Astrocyte (in vitro differentiated cells and primary cell): ENCODE measurements around the gene ANKRD39. TPM values are rescaled to one million over a fixed set of nuclear protein-coding genes. Genes with fewer than 3 reads are reported as not detected.

Experiments used
- DNase-seq: peaks from one replicate; pipeline ENCODE4 v3.0.0-alpha.2; 2010; ENCODE audit warnings: low read depth
- FAIRE-seq: peaks from 2 replicates; lab custom pipeline; 2011; peaks lifted over from hg19 to GRCh38; lab: Jason Lieb, UNC
- H2AFZ ChIP-seq: 2 replicates; pipeline ENCODE4 v1.6.0; 2012; ENCODE audit warnings: low read depth, low read length, inconsistent platforms
- H3K27ac ChIP-seq: 2 replicates; pipeline ENCODE4 v1.5.1; 2011; ENCODE audit warnings: low read depth, low read length, inconsistent platforms
- H3K27me3 ChIP-seq: 2 replicates; pipeline ENCODE4 v1.6.0; 2011; ENCODE audit warnings: low read length, inconsistent platforms; ENCODE audit not compliant: insufficient read depth
- H3K36me3 ChIP-seq: 2 replicates; pipeline ENCODE4 v1.5.1; 2011; ENCODE audit warnings: low read length, inconsistent platforms; ENCODE audit not compliant: insufficient read depth
- H3K4me1 ChIP-seq: 2 replicates; pipeline ENCODE4 v1.5.1; 2011; ENCODE audit warnings: low read length, inconsistent platforms; ENCODE audit not compliant: insufficient read depth
- H3K4me2 ChIP-seq: 2 replicates; pipeline ENCODE4 v1.6.0; 2012; ENCODE audit warnings: low read length, inconsistent platforms
- H3K4me3 ChIP-seq: 2 replicates; pipeline ENCODE4 v1.5.1; 2011; ENCODE audit warnings: low read depth, mild to moderate bottlenecking, low read length, inconsistent platforms; ENCODE audit not compliant: insufficient read depth
- H3K79me2 ChIP-seq: 2 replicates; pipeline ENCODE4 v1.6.0; 2012; ENCODE audit warnings: mild to moderate bottlenecking, low read length, inconsistent platforms; ENCODE audit not compliant: insufficient read depth
- H3K9ac ChIP-seq: 2 replicates; pipeline ENCODE4 v1.6.0; 2012; ENCODE audit warnings: mild to moderate bottlenecking, low read length, inconsistent platforms
- H3K9me3 ChIP-seq: 2 replicates; pipeline ENCODE4 v1.5.1; 2012; ENCODE audit warnings: low read depth, mild to moderate bottlenecking, low read length, inconsistent platforms; ENCODE audit not compliant: insufficient read depth
- H4K20me1 ChIP-seq: 2 replicates; pipeline ENCODE4 v1.6.0; 2012; ENCODE audit warnings: low read length, inconsistent platforms; ENCODE audit not compliant: insufficient read depth
- H3K27ac Mint-ChIP-seq: one replicate; pipeline ENCODE4 v1.8.0; 2021; ENCODE audit warnings: mild to moderate bottlenecking, mixed read lengths; ENCODE audit not compliant: unreplicated experiment
- H3K27me3 Mint-ChIP-seq: one replicate; pipeline ENCODE4 v1.8.0; 2021; ENCODE audit warnings: low read depth, mixed read lengths; ENCODE audit not compliant: unreplicated experiment
- H3K36me3 Mint-ChIP-seq: one replicate; pipeline ENCODE4 v1.8.0; 2021; ENCODE audit warnings: low read depth, mixed read lengths; ENCODE audit not compliant: unreplicated experiment
- H3K4me1 Mint-ChIP-seq: one replicate; pipeline ENCODE4 v1.8.0; 2021; ENCODE audit warnings: low read depth, mixed read lengths; ENCODE audit not compliant: unreplicated experiment
- H3K4me3 Mint-ChIP-seq: one replicate; pipeline ENCODE4 v1.8.0; 2021; ENCODE audit warnings: mild to moderate bottlenecking, moderate library complexity, mixed read lengths; ENCODE audit not compliant: unreplicated experiment
- H3K9me3 Mint-ChIP-seq: one replicate; pipeline ENCODE4 v1.8.0; 2021; ENCODE audit warnings: mild to moderate bottlenecking, mixed read lengths; ENCODE audit not compliant: unreplicated experiment
- EZH2 ChIP-seq: IDR thresholded peaks from 2 replicates; pipeline ENCODE4 v1.6.1; 2012; ENCODE audit warnings: mild to moderate bottlenecking, low read length, inconsistent platforms; ENCODE audit not compliant: insufficient read depth
- microRNA-seq: library from miRNA; unstranded; fragments of <30 nt; microRNA quantifications from one replicate; pipeline ENCODE4 v1.2.0, GENCODE V29; 2020
- total RNA-seq: library from RNA; stranded (reverse); gene quantifications from 2 replicates; pipeline ENCODE4 v1.2.1, GENCODE V29; 2021
- TF ChIP-seq, protein P1 (sequence below): IDR thresholded peaks from 2 replicates; pipeline ENCODE4 v1.5.1; 2011; ENCODE audit warnings: low read depth, mild to moderate bottlenecking, inconsistent platforms, low read length, moderate library complexity; ENCODE audit not compliant: insufficient read depth

ANKRD39 gene
- total RNA-seq, 1 donor from 2014 or later: 13.7 TPM

DNA sequence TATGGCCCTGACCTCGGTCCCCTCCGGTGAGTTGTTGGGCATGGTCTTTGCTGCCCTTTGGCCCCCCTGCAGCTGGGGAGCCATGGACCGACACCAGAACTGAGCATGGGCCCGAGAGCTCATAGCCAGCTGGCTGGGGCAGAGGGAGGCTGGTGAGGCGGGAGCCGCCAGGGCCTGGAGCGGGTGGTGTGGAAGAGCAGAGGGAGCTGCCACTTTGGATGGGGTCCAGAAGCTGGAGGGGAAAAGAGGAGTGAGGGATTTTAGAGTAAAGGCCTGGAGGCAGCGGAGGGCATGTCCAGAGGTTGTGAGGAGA lies 58.2 kb downstream of the ANKRD39 start:
- no peaks in the 10 kb centered on the region for H3K36me3 ChIP-seq
- H3K27ac Mint-ChIP-seq: no peak overlapping the region
- H3K27me3 Mint-ChIP-seq: peaks cover 3% of the 10 kb centered on the region
- no peaks in the 10 kb centered on the region for H3K9me3 Mint-ChIP-seq
- no peaks in the 10 kb centered on the region for H3K4me1 ChIP-seq
- H4K20me1 ChIP-seq: peaks cover 7% of the 10 kb centered on the region
- H3K36me3 Mint-ChIP-seq: peaks cover 2% of the 10 kb centered on the region
- H3K27ac ChIP-seq: no peak overlapping the region
- H3K9ac ChIP-seq: no peak overlapping the region
- DNase-seq: no peak
- H2AFZ ChIP-seq: no peak overlapping the region
- no peak for FAIRE-seq
- H3K4me1 Mint-ChIP-seq: no peaks in the 10 kb centered on the region
- H3K27me3 ChIP-seq: no peaks in the 10 kb centered on the region
- H3K4me3 ChIP-seq: no peak overlapping the region
- no peak for TF ChIP-seq EZH2
- TF ChIP-seq, protein P1, sequence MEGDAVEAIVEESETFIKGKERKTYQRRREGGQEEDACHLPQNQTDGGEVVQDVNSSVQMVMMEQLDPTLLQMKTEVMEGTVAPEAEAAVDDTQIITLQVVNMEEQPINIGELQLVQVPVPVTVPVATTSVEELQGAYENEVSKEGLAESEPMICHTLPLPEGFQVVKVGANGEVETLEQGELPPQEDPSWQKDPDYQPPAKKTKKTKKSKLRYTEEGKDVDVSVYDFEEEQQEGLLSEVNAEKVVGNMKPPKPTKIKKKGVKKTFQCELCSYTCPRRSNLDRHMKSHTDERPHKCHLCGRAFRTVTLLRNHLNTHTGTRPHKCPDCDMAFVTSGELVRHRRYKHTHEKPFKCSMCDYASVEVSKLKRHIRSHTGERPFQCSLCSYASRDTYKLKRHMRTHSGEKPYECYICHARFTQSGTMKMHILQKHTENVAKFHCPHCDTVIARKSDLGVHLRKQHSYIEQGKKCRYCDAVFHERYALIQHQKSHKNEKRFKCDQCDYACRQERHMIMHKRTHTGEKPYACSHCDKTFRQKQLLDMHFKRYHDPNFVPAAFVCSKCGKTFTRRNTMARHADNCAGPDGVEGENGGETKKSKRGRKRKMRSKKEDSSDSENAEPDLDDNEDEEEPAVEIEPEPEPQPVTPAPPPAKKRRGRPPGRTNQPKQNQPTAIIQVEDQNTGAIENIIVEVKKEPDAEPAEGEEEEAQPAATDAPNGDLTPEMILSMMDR: no peak
- H3K4me2 ChIP-seq: no peak overlapping the region
- no peak overlapping the region for H3K4me3 Mint-ChIP-seq
- H3K79me2 ChIP-seq: no peaks in the 10 kb centered on the region
- no peaks in the 10 kb centered on the region for H3K9me3 ChIP-seq

DNA sequence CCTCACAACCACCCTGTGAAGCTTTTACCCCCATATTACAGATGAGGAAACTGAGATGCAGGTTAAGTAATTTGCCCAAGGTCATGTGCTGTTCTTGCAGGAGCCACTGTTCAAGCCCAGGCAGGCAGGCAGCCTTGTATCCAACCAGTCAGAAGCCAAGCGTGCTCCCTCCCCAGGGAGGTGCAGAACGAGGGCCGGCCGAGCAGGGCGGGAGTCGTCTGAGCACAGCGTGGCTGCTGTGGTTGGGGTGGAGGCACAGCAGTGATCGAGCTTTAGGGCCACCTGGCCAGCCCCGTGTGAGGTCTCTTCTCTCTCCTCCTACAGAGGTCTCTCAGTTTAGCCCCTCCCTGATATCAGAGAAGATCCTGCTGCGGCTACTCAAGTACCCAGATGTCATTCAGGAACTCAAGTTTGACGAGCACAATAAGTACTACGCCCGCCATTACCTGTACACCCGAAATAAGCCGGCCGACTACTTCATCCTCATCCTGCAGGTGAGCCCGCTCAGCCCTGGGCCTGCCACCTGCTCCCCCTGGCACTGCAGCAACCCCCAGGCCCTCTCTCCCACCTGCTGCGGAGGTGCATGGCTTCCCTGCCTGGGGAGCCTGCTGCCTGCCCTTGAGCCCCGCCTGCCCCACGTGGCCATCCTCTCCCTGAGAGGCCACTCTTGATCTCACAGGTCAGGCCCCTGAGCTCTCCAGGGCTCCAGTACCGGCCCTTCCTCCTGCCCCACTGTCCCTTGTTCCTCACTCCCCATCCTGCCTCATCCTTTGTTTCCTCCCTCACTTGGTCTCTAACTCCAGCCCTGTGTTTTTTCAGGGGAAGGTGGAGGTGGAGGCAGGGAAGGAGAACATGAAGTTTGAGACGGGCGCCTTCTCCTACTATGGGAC lies 58.8 kb downstream of the ANKRD39 start:
- H3K4me1 ChIP-seq: no peaks in the 10 kb centered on the region
- H3K4me2 ChIP-seq: no peak overlapping the region
- peaks cover 7% of the 10 kb centered on the region for H4K20me1 ChIP-seq
- Mint-ChIP-seq H3K27ac (no peak overlapping the region), H3K4me1 (no peaks in the 10 kb centered on the region), H3K4me3 (no peak overlapping the region), H3K27me3 (peaks cover 3% of the 10 kb centered on the region), H3K9me3 (no peaks in the 10 kb centered on the region), H3K36me3 (peaks cover 2% of the 10 kb centered on the region)
- H3K27ac ChIP-seq: no peak overlapping the region
- H3K27me3 ChIP-seq: no peaks in the 10 kb centered on the region
- no peaks in the 10 kb centered on the region for H3K9me3 ChIP-seq
- no peak overlapping the region for H3K9ac ChIP-seq
- no peak for FAIRE-seq
- TF ChIP-seq EZH2: no peak
- TF ChIP-seq, protein P1: no peak
- no peak for DNase-seq
- no peak overlapping the region for H2AFZ ChIP-seq
- H3K36me3 ChIP-seq: no peaks in the 10 kb centered on the region
- H3K79me2 ChIP-seq: no peaks in the 10 kb centered on the region
- H3K4me3 ChIP-seq: no peak overlapping the region

Small RNAs within 50 kb of the gene (microRNA-seq; reads per million reads assigned to microRNA genes)
- gene MIR3127: 6.6 reads per million, percentile 27 among the genes with 10 or more reads in this experiment

Other genes with a start within 250 kb of the ANKRD39 start
- gene KANSL3, start 219.7 kb downstream of the ANKRD39 start, total RNA-seq: 23.9 and 26.7 TPM in 2 replicates
- 0.16 and 0.19 TPM in 2 replicates for gene FER1L5, start 215.3 kb downstream of the ANKRD39 start, total RNA-seq
- gene LMAN2L, start 118.0 kb downstream of the ANKRD39 start, total RNA-seq: 19.8 and 19.9 TPM in 2 replicates
- 5.8 and 6.8 TPM in 2 replicates for gene CNNM4, start 97.1 kb downstream of the ANKRD39 start, total RNA-seq
- 5.6 and 6.5 TPM in 2 replicates for gene CNNM3, start 41.7 kb downstream of the ANKRD39 start, total RNA-seq
- 2.5 and 3.3 TPM in 2 replicates for gene ANKRD23, start 14.0 kb downstream of the ANKRD39 start, total RNA-seq
- 30.7 and 32.8 TPM in 2 replicates for gene SEMA4C, start 12.1 kb upstream of the ANKRD39 start, total RNA-seq
- gene FAM178B, start 128.6 kb upstream of the ANKRD39 start, total RNA-seq: not detected in 2 replicates
- gene FAHD2B, start 236.9 kb upstream of the ANKRD39 start, total RNA-seq: 4.3 and 5.7 TPM in 2 replicates